ENCODE data around the gene SRSF1. TPM values are rescaled to one million over a fixed set of nuclear protein-coding genes. Genes with fewer than 3 reads are reported as not detected.

The SRSF1 gene, protein sequence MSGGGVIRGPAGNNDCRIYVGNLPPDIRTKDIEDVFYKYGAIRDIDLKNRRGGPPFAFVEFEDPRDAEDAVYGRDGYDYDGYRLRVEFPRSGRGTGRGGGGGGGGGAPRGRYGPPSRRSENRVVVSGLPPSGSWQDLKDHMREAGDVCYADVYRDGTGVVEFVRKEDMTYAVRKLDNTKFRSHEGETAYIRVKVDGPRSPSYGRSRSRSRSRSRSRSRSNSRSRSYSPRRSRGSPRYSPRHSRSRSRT
- 100 to 1,000 TPM; 165 to 213 (median 174) TPM for total RNA-seq
- 10 to 100 TPM; 65.8 to 90.4 (median 88.2) TPM for polyA plus RNA-seq
- long read RNA-seq, donor 1, transcript SRSF1-202 (2 exons, 689 nt) = minor isoform, 6 of 69 reads
- long read RNA-seq, donor 1, transcript SRSF1-204 (4 exons, 1,720 nt) = minor isoform, 7 of 69 reads
- long read RNA-seq, donor 1, transcript SRSF1-201 (4 exons, 1,513 nt) = major isoform, 47 of 69 reads
- long read RNA-seq, donor 1, transcript SRSF1-205 (3 exons, 3,117 nt) = minor isoform, 8 of 69 reads
- long read RNA-seq, donor 1, partial matches to known transcripts = 0 of 69 reads
- long read RNA-seq, donor 1, other reads (novel, unspliced or antisense) = 0 of 69 reads
- long read RNA-seq, donor 2, transcript SRSF1-201 (4 exons, 1,513 nt) = major isoform, 37 of 60 reads
- long read RNA-seq, donor 2, transcript SRSF1-204 (4 exons, 1,720 nt) = minor isoform, 11 of 60 reads
- long read RNA-seq, donor 2, transcript SRSF1-202 (2 exons, 689 nt) = minor isoform, 5 of 60 reads
- long read RNA-seq, donor 2, transcript SRSF1-205 (3 exons, 3,117 nt) = minor isoform, 6 of 60 reads
- long read RNA-seq, donor 2, partial matches to known transcripts = 0 of 60 reads
- long read RNA-seq, donor 2, other reads (novel, unspliced or antisense) = 0 of 60 reads

- WGBS, 5 donors = 0 to 1% (median 0%) methylated on average over 55 to 86 of the region's 86 CpGs
- TF ChIP-seq POLR2A (IDR thresholded peaks at IDR 0.05) = peak; percentile 48 to 83 (median 66)
- TF ChIP-seq POLR2AphosphoS5 (IDR thresholded peaks at IDR 0.05) = peak; percentile 99
- TF ChIP-seq CTCF (IDR thresholded peaks at IDR 0.05 in 8 of 11, conservative IDR thresholded peaks at IDR 0.05 in 3 of 11) = no peak
- no peaks in the 10 kb centered on the region for H3K27me3 ChIP-seq (replicated peaks in 1 of 7)
- H3K4me1 ChIP-seq = peaks cover 26 to 54% (median 49%) of the 10 kb centered on the region in 6 donors
- H3K27ac ChIP-seq = peak within 1 kb of the TSS; percentile 85 to 100 (median 98)
- intact Hi-C loops (cut with DNase I; ENCODE audit: low total_unique reads) = loop anchor here (10.0 kb wide), 1 partner anchor 78 kb away; the partner anchor contains the start of gene DYNLL2
- H3K36me3 ChIP-seq = peaks cover 0 to 38% (median 35%) of the 10 kb centered on the region in 6 donors
- H3K9me3 ChIP-seq = no peaks in the 10 kb centered on the region
- peak within 1 kb of the TSS; percentile 48 to 97 (median 85) for H3K4me3 ChIP-seq
- DNase-seq = peak; percentile 99
Observed at GRCh38 chr17:58006924-58007780, at the start of gene SRSF1. SRSF1 (minus strand) TSS chr17:58007246; CDS start chr17:58007137, 109 bp downstream.

DNA sequence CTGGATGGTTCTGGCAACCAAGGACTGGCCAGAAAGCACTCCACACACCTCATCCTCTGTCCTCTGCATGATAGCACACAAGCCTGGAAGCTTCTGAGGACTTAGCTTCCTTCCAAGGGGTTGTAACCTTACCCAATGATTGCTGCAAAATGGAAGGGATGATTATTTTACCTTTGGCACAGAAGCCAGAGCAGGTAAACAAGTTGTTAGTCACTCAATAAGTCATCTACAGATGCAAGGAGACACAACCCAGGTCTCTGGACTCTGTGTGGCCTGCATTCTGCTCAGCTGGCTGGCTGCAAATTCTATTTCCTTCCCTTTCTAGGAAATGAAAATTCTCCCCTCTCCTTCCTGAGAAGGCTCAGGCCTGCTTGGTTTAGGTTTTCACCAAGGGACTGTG lies 49.4 kb upstream of the SRSF1 start:
- intact Hi-C loops (cut with DNase I; ENCODE audit: low total_unique reads) = no loop called here
- DNase-seq = no peak
- Histone ChIP-seq H3K27ac (no peak overlapping the region), H3K4me3 (no peak overlapping the region), H3K27me3 (replicated peaks in 1 of 7) (peaks cover 0 to 5% (median 0%) of the 10 kb centered on the region in 7 donors), H3K4me1 (peaks cover 0 to 4% (median 0%) of the 10 kb centered on the region in 6 donors), H3K9me3 (no peaks in the 10 kb centered on the region), H3K36me3 (no peaks in the 10 kb centered on the region)
- TF ChIP-seq CTCF (IDR thresholded peaks at IDR 0.05 in 8 of 11, conservative IDR thresholded peaks at IDR 0.05 in 3 of 11) (no peak), POLR2A (IDR thresholded peaks at IDR 0.05) (no peak), POLR2AphosphoS5 (IDR thresholded peaks at IDR 0.05) (no peak)

GRCh38 chr17:58054641-58055040 lies 47.6 kb upstream of the SRSF1 start:
- intact Hi-C loops (cut with DNase I; ENCODE audit: low total_unique reads) = no loop called here
- no peaks in the 10 kb centered on the region for H3K4me1 ChIP-seq
- no peak for TF ChIP-seq CTCF (IDR thresholded peaks at IDR 0.05 in 8 of 11, conservative IDR thresholded peaks at IDR 0.05 in 3 of 11)
- no peak for TF ChIP-seq POLR2AphosphoS5 (IDR thresholded peaks at IDR 0.05)
- no peak for TF ChIP-seq POLR2A (IDR thresholded peaks at IDR 0.05)
- 81 to 87% (median 84%) methylated on average over 6 of the region's 6 CpGs for WGBS, 5 donors
- H3K27me3 ChIP-seq (replicated peaks in 1 of 7) = peaks cover 0 to 5% (median 0%) of the 10 kb centered on the region in 7 donors
- H3K4me3 ChIP-seq = no peak overlapping the region
- no peaks in the 10 kb centered on the region for H3K9me3 ChIP-seq
- no peaks in the 10 kb centered on the region for H3K36me3 ChIP-seq
- no peak overlapping the region for H3K27ac ChIP-seq
- no peak for DNase-seq
